ENCODE data around the gene PPFIA4.
A peak's percentile ranks its signal among the peaks of the same experiment; 100 is the strongest.
"Not testable (repeated sequence)": the region's sequence is repeated elsewhere in the genome, so short reads cannot be mapped to it uniquely, and the experiment has no call there.

The PPFIA4 gene

GRCh38 chr1:203017061-203017460 lies 9.2 kb upstream of the PPFIA4 start:
- DNase-seq (ENCODE audit: low spot score), result no peak

- DNase-seq (ENCODE audit: low spot score), result no peak
Observed at GRCh38 chr1:203017692-203018091, 8.6 kb upstream of the PPFIA4 start.

- DNase-seq (ENCODE audit: low spot score), result not testable (repeated sequence)
Observed at GRCh38 chr1:203022855-203023254, 3.4 kb upstream of the PPFIA4 start.

GRCh38 chr1:203025686-203026030 lies 633 bp upstream of the PPFIA4 start:
- no peak for DNase-seq (ENCODE audit: low spot score)

GRCh38 chr1:203026666-203027663 lies 674 bp downstream of the PPFIA4 start:
- no peak for DNase-seq (ENCODE audit: low spot score)

- DNase-seq (ENCODE audit: low spot score), result no peak
Observed at GRCh38 chr1:203028067-203028783, 1.9 kb downstream of the PPFIA4 start.

- DNase-seq (ENCODE audit: low spot score), result no peak
Observed at GRCh38 chr1:203028784-203029553, 2.7 kb downstream of the PPFIA4 start.

- DNase-seq (ENCODE audit: low spot score), result no peak
Observed at GRCh38 chr1:203031467-203031866, 5.2 kb downstream of the PPFIA4 start.

- no peak for DNase-seq (ENCODE audit: low spot score)
Observed at GRCh38 chr1:203033287-203033686, 7.0 kb downstream of the PPFIA4 start.

- no peak for DNase-seq (ENCODE audit: low spot score)
Observed at GRCh38 chr1:203033917-203034316, 7.6 kb downstream of the PPFIA4 start.

GRCh38 chr1:203034422-203035110 lies 8.3 kb downstream of the PPFIA4 start:
- no peak for DNase-seq (ENCODE audit: low spot score)

- DNase-seq (ENCODE audit: low spot score), result no peak
Observed at GRCh38 chr1:203035111-203036000, 9.1 kb downstream of the PPFIA4 start.

GRCh38 chr1:203036135-203036534 lies 9.8 kb downstream of the PPFIA4 start:
- DNase-seq (ENCODE audit: low spot score), result no peak

GRCh38 chr1:203036537-203036936 lies 10.2 kb downstream of the PPFIA4 start:
- DNase-seq (ENCODE audit: low spot score), result no peak

- DNase-seq (ENCODE audit: low spot score), result no peak
Observed at GRCh38 chr1:203037509-203038190, 11.4 kb downstream of the PPFIA4 start.

- DNase-seq (ENCODE audit: low spot score), result peak; percentile 40
Observed at GRCh38 chr1:203038217-203038741, 12.0 kb downstream of the PPFIA4 start.

- peak; percentile 68 for DNase-seq (ENCODE audit: low spot score)
Observed at GRCh38 chr1:203038891-203039608, 12.8 kb downstream of the PPFIA4 start.

- DNase-seq (ENCODE audit: low spot score), result no peak
Observed at GRCh38 chr1:203039609-203040512, 13.6 kb downstream of the PPFIA4 start.

Measured in RKO (cell line).